GM19035 (cell line): ENCODE measurements around the gene FFAR2.
"Not testable (repeated sequence)": the region's sequence is repeated elsewhere in the genome, so short reads cannot be mapped to it uniquely, and the experiment has no call there.

Experiments
- ATAC-seq: cut with Tn5 transposase; IDR thresholded peaks from one replicate; pipeline ENCODE4 v1.9.1; 2021; ENCODE audit not compliant: unreplicated experiment

Gene FFAR2

GRCh38 chr19:35454663-35455062 is 6.6 kb downstream of the FFAR2 start:
- no peak for ATAC-seq

GRCh38 chr19:35455616-35456201 is 7.7 kb downstream of the FFAR2 start:
- no peak for ATAC-seq

GRCh38 chr19:35457173-35457572 is 9.1 kb downstream of the FFAR2 start:
- ATAC-seq = peak; percentile 55

- no peak for ATAC-seq
Observed at GRCh38 chr19:35458192-35458591, 10.1 kb downstream of the FFAR2 start.

- ATAC-seq = no peak
Observed at GRCh38 chr19:35458731-35459391, 10.8 kb downstream of the FFAR2 start.

GRCh38 chr19:35459414-35460082 is 11.5 kb downstream of the FFAR2 start:
- ATAC-seq = no peak

GRCh38 chr19:35460608-35461007 is 12.6 kb downstream of the FFAR2 start:
- ATAC-seq = no peak

GRCh38 chr19:35461060-35461459 is 13.0 kb downstream of the FFAR2 start:
- no peak for ATAC-seq

GRCh38 chr19:35461788-35462187 is 13.7 kb downstream of the FFAR2 start:
- not testable (repeated sequence) for ATAC-seq

- ATAC-seq = peak; percentile 65
Observed at GRCh38 chr19:35462476-35462953, 14.5 kb downstream of the FFAR2 start.

GRCh38 chr19:35462956-35463355 is 14.9 kb downstream of the FFAR2 start:
- ATAC-seq = not testable (repeated sequence)

GRCh38 chr19:35466259-35466658 is 18.2 kb downstream of the FFAR2 start:
- ATAC-seq = no peak

GRCh38 chr19:35468637-35469036 is 20.6 kb downstream of the FFAR2 start:
- no peak for ATAC-seq

GRCh38 chr19:35470128-35470527 is 22.1 kb downstream of the FFAR2 start:
- no peak for ATAC-seq

GRCh38 chr19:35471075-35471474 is 23.0 kb downstream of the FFAR2 start:
- not testable (repeated sequence) for ATAC-seq

GRCh38 chr19:35471946-35472345 is 23.9 kb downstream of the FFAR2 start:
- no peak for ATAC-seq

GRCh38 chr19:35474104-35474503 is 26.0 kb downstream of the FFAR2 start:
- no peak for ATAC-seq

GRCh38 chr19:35474594-35474993 is 26.5 kb downstream of the FFAR2 start:
- ATAC-seq = not testable (repeated sequence)

GRCh38 chr19:35476149-35476548 is 28.1 kb downstream of the FFAR2 start:
- ATAC-seq = no peak

- no peak for ATAC-seq
Observed at GRCh38 chr19:35478794-35479677, 31.0 kb downstream of the FFAR2 start.

- no peak for ATAC-seq
Observed at GRCh38 chr19:35483089-35483488, 35.0 kb downstream of the FFAR2 start.
